HG03565 (cell line): Measurements from ENCODE around the gene KIDINS220.

Experiments used
- ATAC-seq: cut with Tn5 transposase; IDR thresholded peaks from one replicate; pipeline ENCODE4 v1.9.1; 2021; ENCODE audit warnings: mild to moderate bottlenecking, moderate library complexity; ENCODE audit not compliant: unreplicated experiment

KIDINS220 gene

DNA sequence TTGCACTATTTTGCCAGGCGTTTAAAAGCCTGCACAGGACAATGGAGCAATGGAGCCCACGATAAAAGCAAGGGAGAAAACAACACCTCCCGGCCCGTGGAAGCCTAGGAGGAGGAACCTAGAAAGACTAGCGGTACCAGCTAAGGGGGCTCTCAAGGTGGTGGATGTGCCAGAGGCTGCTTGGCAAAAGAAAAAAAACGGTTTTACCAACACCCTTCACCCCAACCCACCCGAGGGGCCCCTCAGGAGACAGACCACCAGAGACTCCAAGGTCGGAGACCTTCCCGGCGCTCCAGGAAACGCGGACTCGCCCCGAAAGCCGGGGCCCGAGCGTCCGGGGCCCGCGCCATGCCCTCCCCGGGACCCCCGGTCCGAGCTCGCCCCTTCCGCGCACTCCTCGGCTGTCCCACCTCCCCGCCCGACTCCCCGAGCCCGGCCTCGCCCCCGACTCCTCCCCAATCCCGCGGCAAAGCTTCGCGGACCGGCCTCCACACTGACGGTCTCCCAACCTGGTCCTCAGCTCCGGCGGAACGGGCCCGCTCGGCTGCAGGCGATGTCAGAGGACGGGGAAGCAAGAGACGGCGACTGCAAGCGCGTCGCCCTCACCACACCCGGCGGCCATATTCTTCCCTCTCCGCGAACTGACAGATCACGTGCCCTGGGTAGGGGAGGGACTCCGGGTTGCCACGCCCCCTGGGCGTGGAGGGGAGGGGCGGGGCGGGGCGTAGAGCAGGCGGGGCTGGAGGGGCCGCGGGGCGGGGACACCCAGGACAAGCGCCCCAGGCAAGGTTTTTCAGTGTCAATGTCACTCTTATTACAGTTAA lies at the start of gene KIDINS220:
Gene KIDINS220, minus strand, starts transcription at position 643 of the 824 bp plus-strand sequence. CDS start 10,520 bp downstream, outside the sequence.
- peak; percentile 83 for ATAC-seq

DNA sequence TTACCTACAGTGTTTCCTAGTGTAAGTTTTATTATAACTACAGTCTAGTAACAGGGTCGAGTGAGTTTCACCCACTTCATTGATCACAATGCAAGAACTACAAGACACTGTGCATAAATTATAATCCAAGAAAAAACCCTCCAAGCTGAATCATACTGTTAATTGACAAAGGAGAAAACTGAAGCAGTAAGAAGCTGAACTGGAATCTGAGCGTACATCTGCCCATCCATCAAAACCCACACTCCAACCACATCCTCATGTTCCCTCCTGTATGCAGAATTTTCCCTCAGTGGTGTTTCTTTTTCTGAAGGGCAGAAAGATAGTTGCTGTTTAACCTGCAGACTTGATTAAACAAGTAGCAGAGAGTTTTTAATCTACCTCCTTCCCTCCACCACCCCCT lies 49.5 kb upstream of the KIDINS220 start:
- no peak for ATAC-seq

DNA sequence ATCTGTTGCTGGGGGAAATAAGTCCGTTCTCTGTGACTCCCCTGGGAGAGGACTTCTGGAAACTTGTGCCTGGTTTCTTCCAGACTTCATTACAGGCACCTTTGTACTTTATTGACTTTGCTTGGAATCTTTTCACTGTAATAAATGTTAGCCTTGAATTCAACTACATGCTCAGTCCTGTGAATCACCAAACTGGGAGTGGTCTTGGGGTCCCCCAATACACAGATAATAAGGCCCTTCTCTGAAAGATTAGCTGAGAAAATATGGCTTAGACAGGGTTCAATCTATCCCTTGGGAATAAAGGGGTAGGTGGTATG lies 48.7 kb upstream of the KIDINS220 start:
- ATAC-seq = no peak

- ATAC-seq = no peak
These were observed 48.2 kb upstream of the KIDINS220 start for GRCh38 chr2:8885449-8886201.

- no peak for ATAC-seq
These were observed 47.4 kb upstream of the KIDINS220 start for GRCh38 chr2:8884812-8885211.

GRCh38 chr2:8882094-8882493 lies 44.7 kb upstream of the KIDINS220 start:
- no peak for ATAC-seq

DNA sequence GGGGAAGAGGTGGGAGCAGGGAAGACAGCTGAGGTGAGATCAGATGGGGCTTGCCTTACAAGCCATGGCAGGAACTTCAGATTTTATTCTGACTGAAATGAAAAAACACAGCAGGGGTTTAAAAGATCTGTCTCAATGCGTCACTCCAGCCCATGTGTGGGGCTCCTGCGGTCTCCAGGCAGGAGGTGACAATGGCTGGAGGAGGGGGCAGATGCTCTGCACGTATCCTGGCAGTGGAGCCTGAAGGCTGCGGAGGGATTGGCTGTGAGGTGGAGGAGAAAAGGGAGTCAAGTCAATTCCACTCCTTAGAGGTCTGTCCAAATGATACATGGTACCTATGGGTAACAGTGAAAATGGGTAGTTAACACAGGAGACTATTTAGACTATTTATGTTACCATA lies 40.5 kb upstream of the KIDINS220 start:
- no peak for ATAC-seq

GRCh38 chr2:8877332-8877731 lies 39.9 kb upstream of the KIDINS220 start:
- no peak for ATAC-seq

DNA sequence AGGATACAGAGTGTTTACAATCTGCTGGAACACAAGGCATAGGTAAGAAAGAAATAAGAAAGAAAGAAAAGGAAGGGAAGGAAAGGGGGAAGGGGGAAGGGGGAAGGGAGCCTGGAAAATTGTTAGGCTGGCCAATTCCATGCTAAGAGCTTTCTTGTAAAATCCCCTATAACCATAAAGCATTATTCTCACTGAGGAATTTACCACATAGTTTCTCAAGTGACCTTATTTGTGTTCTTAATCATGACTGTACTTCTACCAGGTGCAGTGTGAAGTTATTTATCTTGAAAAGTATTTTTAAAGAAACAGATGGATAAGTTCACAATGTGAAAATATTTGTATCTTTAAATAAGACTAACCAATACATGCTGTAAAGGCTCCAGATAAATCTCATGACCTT lies 39.2 kb upstream of the KIDINS220 start:
- no peak for ATAC-seq

GRCh38 chr2:8872821-8873432 lies 35.5 kb upstream of the KIDINS220 start:
- no peak for ATAC-seq

- no peak for ATAC-seq
These were observed 33.0 kb upstream of the KIDINS220 start for GRCh38 chr2:8870441-8870840.

- no peak for ATAC-seq
These were observed 29.9 kb upstream of the KIDINS220 start for GRCh38 chr2:8867363-8867762.

DNA sequence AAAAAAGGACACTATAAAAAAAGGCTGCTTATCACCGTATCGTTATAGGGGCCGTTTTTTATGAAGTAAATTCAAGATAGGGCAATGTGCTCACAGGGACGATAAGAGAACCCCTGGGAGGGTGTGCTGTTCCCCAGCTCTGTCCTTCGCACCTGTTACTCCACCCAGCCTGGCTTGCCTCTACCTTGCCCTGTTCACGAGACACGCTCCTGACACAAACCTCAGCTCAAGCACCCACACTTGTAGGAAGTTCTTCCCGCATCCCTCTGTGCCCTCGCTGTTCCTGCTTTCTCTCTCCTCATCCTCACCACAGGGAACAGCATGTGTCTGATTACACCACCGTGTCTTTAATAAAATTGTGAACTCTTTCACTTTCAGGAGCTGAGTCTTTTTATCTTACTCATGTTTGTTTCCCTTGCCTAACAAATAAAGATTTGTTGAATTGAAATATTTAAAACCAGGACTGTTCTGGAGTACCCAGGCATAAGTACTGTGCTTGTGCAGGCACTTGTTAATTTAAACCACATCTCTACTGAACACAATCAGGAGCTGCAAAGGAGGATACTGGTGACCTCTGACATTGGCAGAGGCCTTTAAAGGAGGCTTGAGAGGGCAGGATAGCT lies 26.0 kb upstream of the KIDINS220 start:
- ATAC-seq = no peak

GRCh38 chr2:8862230-8862629 lies 24.8 kb upstream of the KIDINS220 start:
- no peak for ATAC-seq

- ATAC-seq = no peak
These were observed 24.4 kb upstream of the KIDINS220 start for GRCh38 chr2:8861797-8862196.

- no peak for ATAC-seq
These were observed 22.8 kb upstream of the KIDINS220 start for GRCh38 chr2:8860239-8860638.

GRCh38 chr2:8858910-8859309 lies 21.5 kb upstream of the KIDINS220 start:
- ATAC-seq = no peak

DNA sequence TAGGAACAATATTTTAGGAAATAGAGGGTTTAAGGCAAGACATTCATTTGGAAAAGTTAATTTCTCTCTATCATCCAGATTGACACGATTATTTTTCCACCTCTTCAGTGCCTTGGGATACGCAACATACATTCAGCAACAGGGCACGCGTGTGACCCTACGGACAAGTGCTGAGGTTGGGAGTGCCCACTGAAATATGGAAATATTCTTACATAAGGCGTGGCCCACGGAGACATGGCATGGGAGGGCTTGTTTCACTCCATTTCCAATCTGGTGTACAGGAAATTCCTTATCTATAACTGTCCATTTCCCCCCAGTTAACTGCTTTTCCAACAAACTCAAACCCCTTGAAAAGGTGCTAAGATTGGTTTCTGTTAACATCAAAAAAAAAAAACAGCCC lies 20.9 kb upstream of the KIDINS220 start:
- ATAC-seq = no peak

GRCh38 chr2:8857709-8858108 lies 20.3 kb upstream of the KIDINS220 start:
- no peak for ATAC-seq

DNA sequence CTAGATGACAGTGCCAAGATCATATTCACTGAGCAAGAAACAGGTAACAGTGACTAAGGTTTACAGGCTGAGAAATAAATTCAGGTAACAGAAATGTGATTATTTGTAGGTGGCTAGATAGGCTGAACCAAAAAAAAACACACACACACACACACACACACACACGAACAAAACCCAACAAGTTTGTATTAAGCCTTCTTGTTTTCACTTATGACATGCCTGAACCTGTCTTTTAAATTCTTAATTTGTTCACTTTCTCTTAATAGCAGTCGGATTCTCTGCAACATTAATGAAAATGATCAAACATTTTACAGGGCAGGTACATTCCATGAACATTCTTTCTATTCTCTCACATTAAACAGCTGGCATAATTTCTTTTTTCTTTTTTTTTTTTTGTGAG lies 18.8 kb upstream of the KIDINS220 start:
- ATAC-seq = no peak

DNA sequence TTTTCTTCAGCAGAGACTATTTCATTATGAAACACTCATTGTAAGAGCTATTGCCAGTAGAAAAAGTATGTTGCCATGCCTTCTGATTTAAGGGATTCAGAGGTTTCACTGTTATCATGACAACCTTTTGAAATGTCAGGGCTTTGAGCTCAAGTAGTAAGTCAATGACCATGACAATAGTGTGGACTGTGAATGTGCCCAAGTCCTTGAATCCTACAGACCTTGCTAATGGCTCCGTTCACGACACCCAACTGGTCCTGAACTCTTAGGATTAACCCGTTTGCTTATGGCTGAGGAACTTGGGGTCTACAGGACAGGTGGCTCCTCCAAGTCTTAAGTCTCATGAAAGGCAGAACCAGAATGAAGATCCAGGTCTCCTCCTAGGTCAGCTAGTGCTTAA lies 17.6 kb upstream of the KIDINS220 start:
- no peak for ATAC-seq
